WTC11 (cell line): Measurements from ENCODE around the gene LRMDA. TPM values are rescaled to one million over a fixed set of nuclear protein-coding genes. Genes with fewer than 3 reads are reported as not detected.

ENCODE experiments used
- ATAC-seq: fragments of 200-7000 bp; cut with Tn5 transposase; 2 replicates; pipeline ENCODE4 v1.10.0; 2021; ENCODE audit warnings: mild to moderate bottlenecking, moderate library complexity
- CTCF ChIA-PET: fragments of 300-600 bp; sonication (Branson Sonifier 250); formaldehyde crosslinking; loops from one replicate; lab custom pipeline; 2021; ENCODE audit warnings: antibody characterized with exemption; lab: Charles Lee
- POLR2A ChIA-PET: fragments of 350-600 bp; sonication (Branson Sonifier 250); formaldehyde crosslinking; loops from one replicate; lab custom pipeline; 2021; ENCODE audit warnings: antibody characterized with exemption; lab: Charles Lee
- DNase-seq: peaks from one replicate; pipeline ENCODE4 v3.0.0; 2021; ENCODE audit warnings: low spot score
- H3K27ac Mint-ChIP-seq: 2 replicates; pipeline ENCODE4 v1.8.0; 2021; ENCODE audit warnings: mixed read lengths
- H3K27me3 Mint-ChIP-seq: 2 replicates; pipeline ENCODE4 v1.8.0; 2021; ENCODE audit warnings: low read depth, mild to moderate bottlenecking, moderate library complexity, mixed read lengths
- H3K36me3 Mint-ChIP-seq: 2 replicates; pipeline ENCODE4 v1.8.0; 2021; ENCODE audit warnings: mixed read lengths
- H3K4me1 Mint-ChIP-seq: 2 replicates; pipeline ENCODE4 v1.8.0; 2022; ENCODE audit warnings: mixed read lengths
- H3K4me3 Mint-ChIP-seq: 2 replicates; pipeline ENCODE4 v1.8.0; 2021; ENCODE audit warnings: mild to moderate bottlenecking, moderate library complexity, mixed read lengths
- H3K9me3 Mint-ChIP-seq: 2 replicates; pipeline ENCODE4 v1.8.0; 2021; ENCODE audit warnings: mixed read lengths
- CREB1 ChIP-seq: sonication (generic); formaldehyde crosslinking; IDR thresholded peaks from 2 replicates; pipeline ENCODE4 v1.8.0; 2023; ENCODE audit warnings: mild to moderate bottlenecking, missing genetic modification reagents
- GABPB1 ChIP-seq: sonication (generic); formaldehyde crosslinking; IDR thresholded peaks from 2 replicates; pipeline ENCODE4 v1.8.1; 2023; ENCODE audit warnings: mild to moderate bottlenecking, missing genetic modification reagents
- GTF2I ChIP-seq: fragments of 250-450 bp; sonication (Bioruptor Pico); conservative IDR thresholded peaks from 2 replicates; pipeline ENCODE4 v1.4.0; 2021; ENCODE audit warnings: mild to moderate bottlenecking
- RORB ChIP-seq: fragments of 250-450 bp; sonication (Bioruptor Pico); IDR thresholded peaks from 2 replicates; pipeline ENCODE4 v1.9.0; 2021; ENCODE audit warnings: mild to moderate bottlenecking
- TCF7 ChIP-seq: sonication (generic); formaldehyde crosslinking; IDR thresholded peaks from 2 replicates; pipeline ENCODE4 v1.8.0; 2022; ENCODE audit warnings: mild to moderate bottlenecking, low read depth, missing genetic modification reagents, moderate library complexity
- ZNF232 ChIP-seq: sonication (generic); formaldehyde crosslinking; IDR thresholded peaks from 2 replicates; pipeline ENCODE4 v1.8.0; 2022; ENCODE audit warnings: mild to moderate bottlenecking, missing genetic modification reagents
- ZNF317 ChIP-seq: sonication (generic); formaldehyde crosslinking; IDR thresholded peaks from 2 replicates; pipeline ENCODE4 v1.8.1; 2023; ENCODE audit warnings: low read depth, mild to moderate bottlenecking, moderate library complexity, missing genetic modification reagents, borderline replicate concordance
- ZNF416 ChIP-seq: fragments of 250-450 bp; sonication (Bioruptor Pico); IDR thresholded peaks from 2 replicates; pipeline ENCODE4 v1.9.0; 2021; ENCODE audit warnings: mild to moderate bottlenecking, inconsistent platforms
- total RNA-seq: library from RNA; stranded (reverse); gene quantifications from 3 replicates; pipeline ENCODE4 v1.2.3, GENCODE V29; 2021
- TF ChIP-seq, protein P1 (sequence below): sonication (generic); formaldehyde crosslinking; IDR thresholded peaks from 2 replicates; pipeline ENCODE4 v1.8.1; 2023; ENCODE audit warnings: mild to moderate bottlenecking, moderate library complexity, missing genetic modification reagents
- TF ChIP-seq, protein P2 (sequence below): sonication (generic); formaldehyde crosslinking; IDR thresholded peaks from 2 replicates; pipeline ENCODE4 v1.8.1; 2023; ENCODE audit warnings: mild to moderate bottlenecking, missing genetic modification reagents, moderate library complexity
- TF ChIP-seq, protein P3 (sequence below): sonication (generic); formaldehyde crosslinking; IDR thresholded peaks from 2 replicates; pipeline ENCODE4 v1.8.0; 2022; ENCODE audit warnings: missing genetic modification reagents
- TF ChIP-seq, protein P4 (sequence below): sonication (generic); formaldehyde crosslinking; IDR thresholded peaks from 2 replicates; pipeline ENCODE4 v1.8.0; 2022; ENCODE audit warnings: mild to moderate bottlenecking, missing genetic modification reagents

The LRMDA gene
- total RNA-seq, 1 experiment from 2014 or later: 0.92 TPM

DNA sequence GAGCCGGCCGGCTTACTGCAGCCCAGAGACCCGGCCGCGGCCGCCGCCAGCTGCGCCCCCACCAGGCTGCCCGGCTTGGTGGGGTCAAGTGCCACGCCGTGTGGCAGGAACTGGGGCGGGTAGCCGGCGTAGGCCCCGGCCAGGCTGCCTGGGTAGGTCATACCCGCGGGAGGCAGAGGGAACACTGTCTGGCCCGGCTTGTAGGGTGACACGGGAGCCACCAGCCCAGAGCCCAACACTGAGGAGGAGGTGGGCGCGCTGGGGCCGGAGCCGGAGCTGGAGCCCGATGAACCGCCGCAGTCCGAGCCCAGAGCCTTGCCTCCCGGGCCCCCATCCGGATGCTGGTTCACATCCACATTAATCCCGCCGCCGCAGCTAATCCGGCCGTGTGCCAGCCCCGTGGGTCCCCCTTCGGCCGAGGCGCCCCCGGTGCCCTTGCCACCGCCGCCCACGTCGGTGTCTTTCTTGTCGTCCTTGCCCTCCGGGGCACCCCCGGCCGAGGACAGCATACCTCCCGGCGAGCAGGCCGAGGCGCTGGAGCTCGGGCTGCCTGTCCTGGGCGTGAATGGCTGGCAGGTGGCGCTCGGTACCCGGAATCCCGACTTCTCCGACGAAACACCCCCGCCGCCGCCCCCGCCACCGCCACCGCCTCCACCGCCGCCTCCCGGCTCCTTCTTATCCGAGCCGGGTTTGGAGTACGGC lies 31.8 kb upstream of the LRMDA start:
- DNase-seq (peak; percentile 81), ATAC-seq (peak; percentile 2)
- ChIA-PET POLR2A (no interaction called here), CTCF (interaction anchor here (0.6 to 4.2 kb wide), 13 partner anchors 10 to 904 kb away, joined by 3 to 30 read pairs (median 5); no protein-coding TSS in a partner anchor)
- TF ChIP-seq, protein P1, sequence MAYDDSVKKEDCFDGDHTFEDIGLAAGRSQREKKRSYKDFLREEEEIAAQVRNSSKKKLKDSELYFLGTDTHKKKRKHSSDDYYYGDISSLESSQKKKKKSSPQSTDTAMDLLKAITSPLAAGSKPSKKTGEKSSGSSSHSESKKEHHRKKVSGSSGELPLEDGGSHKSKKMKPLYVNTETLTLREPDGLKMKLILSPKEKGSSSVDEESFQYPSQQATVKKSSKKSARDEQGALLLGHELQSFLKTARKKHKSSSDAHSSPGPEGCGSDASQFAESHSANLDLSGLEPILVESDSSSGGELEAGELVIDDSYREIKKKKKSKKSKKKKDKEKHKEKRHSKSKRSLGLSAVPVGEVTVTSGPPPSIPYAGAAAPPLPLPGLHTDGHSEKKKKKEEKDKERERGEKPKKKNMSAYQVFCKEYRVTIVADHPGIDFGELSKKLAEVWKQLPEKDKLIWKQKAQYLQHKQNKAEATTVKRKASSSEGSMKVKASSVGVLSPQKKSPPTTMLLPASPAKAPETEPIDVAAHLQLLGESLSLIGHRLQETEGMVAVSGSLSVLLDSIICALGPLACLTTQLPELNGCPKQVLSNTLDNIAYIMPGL: peak; percentile 30; the same call in 1 of the 2 replicates
- TF ChIP-seq, protein P2, sequence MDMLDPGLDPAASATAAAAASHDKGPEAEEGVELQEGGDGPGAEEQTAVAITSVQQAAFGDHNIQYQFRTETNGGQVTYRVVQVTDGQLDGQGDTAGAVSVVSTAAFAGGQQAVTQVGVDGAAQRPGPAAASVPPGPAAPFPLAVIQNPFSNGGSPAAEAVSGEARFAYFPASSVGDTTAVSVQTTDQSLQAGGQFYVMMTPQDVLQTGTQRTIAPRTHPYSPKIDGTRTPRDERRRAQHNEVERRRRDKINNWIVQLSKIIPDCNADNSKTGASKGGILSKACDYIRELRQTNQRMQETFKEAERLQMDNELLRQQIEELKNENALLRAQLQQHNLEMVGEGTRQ (CRISPR knock-in tag): 0 out of 2 replicates have a peak, but pooled peaks have one; percentile 2
- no peak for TF ChIP-seq TCF7
- Mint-ChIP-seq H3K36me3 (no peaks in the 10 kb centered on the region), H3K9me3 (no peaks in the 10 kb centered on the region), H3K27ac (no peak overlapping the region), H3K4me1 (peaks cover 37% of the 10 kb centered on the region), H3K27me3 (peaks cover 97% of the 10 kb centered on the region), H3K4me3 (peak overlapping the region; percentile 74)

DNA sequence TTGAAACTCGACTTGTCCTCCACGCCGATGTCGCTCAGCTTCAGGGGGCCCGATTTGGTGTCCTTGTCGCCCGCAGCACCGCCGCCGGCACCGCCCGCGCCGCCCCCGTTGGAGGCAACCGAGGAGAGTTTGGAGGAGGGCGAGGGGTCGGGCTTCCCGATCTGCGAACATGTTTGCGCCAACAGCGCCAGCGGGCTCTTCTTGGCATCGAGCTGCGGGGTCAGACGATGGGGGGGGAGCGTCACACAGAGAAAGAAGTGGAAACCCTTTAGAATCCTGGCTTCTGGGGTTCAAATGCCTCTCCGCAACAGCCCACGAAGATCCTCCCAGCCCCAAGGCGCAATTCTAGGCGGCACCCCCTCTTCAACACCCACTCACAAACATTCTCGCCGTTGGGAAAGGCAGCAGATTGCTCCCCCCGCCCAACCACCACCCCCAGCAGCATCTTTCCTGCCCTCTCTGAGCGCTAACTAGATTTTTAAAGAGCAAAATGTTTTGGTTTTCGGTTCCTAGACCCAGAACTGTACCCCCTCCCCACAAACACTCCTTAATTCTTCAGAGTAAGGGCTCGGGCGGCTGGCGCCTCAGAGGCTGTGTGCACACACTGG lies 31.2 kb upstream of the LRMDA start:
- H3K9me3 Mint-ChIP-seq: no peaks in the 10 kb centered on the region
- peaks cover 97% of the 10 kb centered on the region for H3K27me3 Mint-ChIP-seq
- no peak for DNase-seq
- TF ChIP-seq RORB (CRISPR knock-in tag): no peak
- TF ChIP-seq, protein P3, sequence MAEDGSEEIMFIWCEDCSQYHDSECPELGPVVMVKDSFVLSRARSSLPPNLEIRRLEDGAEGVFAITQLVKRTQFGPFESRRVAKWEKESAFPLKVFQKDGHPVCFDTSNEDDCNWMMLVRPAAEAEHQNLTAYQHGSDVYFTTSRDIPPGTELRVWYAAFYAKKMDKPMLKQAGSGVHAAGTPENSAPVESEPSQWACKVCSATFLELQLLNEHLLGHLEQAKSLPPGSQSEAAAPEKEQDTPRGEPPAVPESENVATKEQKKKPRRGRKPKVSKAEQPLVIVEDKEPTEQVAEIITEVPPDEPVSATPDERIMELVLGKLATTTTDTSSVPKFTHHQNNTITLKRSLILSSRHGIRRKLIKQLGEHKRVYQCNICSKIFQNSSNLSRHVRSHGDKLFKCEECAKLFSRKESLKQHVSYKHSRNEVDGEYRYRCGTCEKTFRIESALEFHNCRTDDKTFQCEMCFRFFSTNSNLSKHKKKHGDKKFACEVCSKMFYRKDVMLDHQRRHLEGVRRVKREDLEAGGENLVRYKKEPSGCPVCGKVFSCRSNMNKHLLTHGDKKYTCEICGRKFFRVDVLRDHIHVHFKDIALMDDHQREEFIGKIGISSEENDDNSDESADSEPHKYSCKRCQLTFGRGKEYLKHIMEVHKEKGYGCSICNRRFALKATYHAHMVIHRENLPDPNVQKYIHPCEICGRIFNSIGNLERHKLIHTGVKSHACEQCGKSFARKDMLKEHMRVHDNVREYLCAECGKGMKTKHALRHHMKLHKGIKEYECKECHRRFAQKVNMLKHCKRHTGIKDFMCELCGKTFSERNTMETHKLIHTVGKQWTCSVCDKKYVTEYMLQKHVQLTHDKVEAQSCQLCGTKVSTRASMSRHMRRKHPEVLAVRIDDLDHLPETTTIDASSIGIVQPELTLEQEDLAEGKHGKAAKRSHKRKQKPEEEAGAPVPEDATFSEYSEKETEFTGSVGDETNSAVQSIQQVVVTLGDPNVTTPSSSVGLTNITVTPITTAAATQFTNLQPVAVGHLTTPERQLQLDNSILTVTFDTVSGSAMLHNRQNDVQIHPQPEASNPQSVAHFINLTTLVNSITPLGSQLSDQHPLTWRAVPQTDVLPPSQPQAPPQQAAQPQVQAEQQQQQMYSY: no peak
- TF ChIP-seq CREB1 (CRISPR knock-in tag): no peak
- peak overlapping the region; percentile 70 for H3K4me3 Mint-ChIP-seq
- H3K36me3 Mint-ChIP-seq: no peaks in the 10 kb centered on the region
- CTCF ChIA-PET: interaction anchor here (0.6 to 4.2 kb wide), 13 partner anchors 10 to 903 kb away, joined by 3 to 30 read pairs (median 5); no protein-coding TSS in a partner anchor
- POLR2A ChIA-PET: no interaction called here
- ATAC-seq: no peak
- no peak overlapping the region for H3K27ac Mint-ChIP-seq
- H3K4me1 Mint-ChIP-seq: peaks cover 31% of the 10 kb centered on the region

DNA sequence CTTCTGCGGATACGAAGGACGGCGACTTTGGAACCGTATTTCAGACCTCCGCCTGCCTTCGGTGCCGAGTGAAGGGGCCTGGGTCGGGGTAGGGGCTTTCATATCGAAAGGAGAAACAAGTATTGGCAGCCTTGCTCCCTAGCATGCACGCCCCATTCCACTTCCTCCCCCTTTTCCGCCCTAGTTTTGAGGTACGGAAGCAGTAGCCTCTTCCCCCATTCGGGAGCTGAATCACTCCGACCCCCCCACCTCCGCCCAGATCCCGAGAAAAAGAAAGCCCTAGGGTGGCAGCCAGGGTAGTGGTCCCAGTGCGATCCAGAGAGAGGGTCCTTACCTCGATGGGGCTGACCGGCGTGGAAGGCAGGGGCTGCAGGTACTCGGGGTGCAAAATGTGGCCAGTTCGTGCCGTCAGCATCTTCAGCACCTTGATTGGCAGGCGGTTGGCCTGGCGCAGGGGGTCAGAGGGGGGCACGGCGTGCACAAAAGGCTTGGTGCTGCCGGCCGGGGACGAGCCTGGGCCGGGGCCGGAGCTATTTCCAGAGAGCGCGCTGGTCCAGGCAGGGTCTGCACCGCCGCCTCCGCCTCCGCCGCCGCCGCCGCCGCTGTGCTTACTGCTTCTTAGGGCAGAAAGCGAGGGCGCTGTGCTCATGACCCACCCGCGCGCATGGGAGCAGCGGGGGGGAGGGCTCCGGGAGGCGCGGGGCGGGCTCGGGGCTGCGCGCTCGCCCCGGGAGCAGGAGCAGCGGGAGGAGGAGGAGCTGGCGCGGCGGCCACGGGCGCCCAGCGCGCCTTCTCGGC lies 30.5 kb upstream of the LRMDA start:
- Mint-ChIP-seq H3K4me3 (peak overlapping the region; percentile 70), H3K4me1 (peaks cover 34% of the 10 kb centered on the region), H3K27ac (no peak overlapping the region)
- TF ChIP-seq, protein P4, sequence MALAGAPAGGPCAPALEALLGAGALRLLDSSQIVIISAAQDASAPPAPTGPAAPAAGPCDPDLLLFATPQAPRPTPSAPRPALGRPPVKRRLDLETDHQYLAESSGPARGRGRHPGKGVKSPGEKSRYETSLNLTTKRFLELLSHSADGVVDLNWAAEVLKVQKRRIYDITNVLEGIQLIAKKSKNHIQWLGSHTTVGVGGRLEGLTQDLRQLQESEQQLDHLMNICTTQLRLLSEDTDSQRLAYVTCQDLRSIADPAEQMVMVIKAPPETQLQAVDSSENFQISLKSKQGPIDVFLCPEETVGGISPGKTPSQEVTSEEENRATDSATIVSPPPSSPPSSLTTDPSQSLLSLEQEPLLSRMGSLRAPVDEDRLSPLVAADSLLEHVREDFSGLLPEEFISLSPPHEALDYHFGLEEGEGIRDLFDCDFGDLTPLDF (CRISPR knock-in tag): no peak
- no peak for TF ChIP-seq ZNF232
- 0 out of 2 replicates have a peak, but pooled peaks have one; percentile 7 for TF ChIP-seq ZNF317
- TF ChIP-seq GTF2I (CRISPR knock-in tag): no peak
- TF ChIP-seq ZNF416 (CRISPR knock-in tag): no peak
- no peak for TF ChIP-seq GABPB1
- TF ChIP-seq, all 79 proteins: peak for 1
- ChIA-PET CTCF (interaction anchor here (0.9 to 4.2 kb wide), 9 partner anchors 29 to 903 kb away, joined by 3 to 30 read pairs (median 4); no protein-coding TSS in a partner anchor), POLR2A (no interaction called here)
- H3K27me3 Mint-ChIP-seq: peaks cover 97% of the 10 kb centered on the region
- ATAC-seq: no peak
- H3K9me3 Mint-ChIP-seq: no peaks in the 10 kb centered on the region
- DNase-seq: peak; percentile 59
- no peaks in the 10 kb centered on the region; the same call in 1 of the 2 replicates for H3K36me3 Mint-ChIP-seq
